GM12878 (cell line): ENCODE data around the gene SPAG6. TPM values are rescaled to one million over a fixed set of nuclear protein-coding genes. Genes with fewer than 3 reads are reported as not detected.

Experiments used
- ATAC-seq: fragments of 200-7000 bp; cut with Tn5 transposase; 3 replicates; pipeline ENCODE4 v1.9.1; 2020; ENCODE audit warnings: mild to moderate bottlenecking, moderate library complexity
- BruUV-seq: library from RNA; stranded (reverse); fragments of 400-500 nt; replicated peaks from 2 replicates; lab custom pipeline; 2021; lab: Mats Ljungman, UMichigan
- CTCF ChIA-PET: fragments of 300-600 bp; sonication (Branson Sonifier 250); formaldehyde crosslinking; extraction: SDS; loops from one replicate; lab custom pipeline; 2021; ENCODE audit warnings: inconsistent platforms; lab: Yijun Ruan, JAX
- POLR2A ChIA-PET: fragments of 350-600 bp; formaldehyde crosslinking; extraction: SDS; loops from one replicate; lab custom pipeline; 2021; ENCODE audit warnings: inconsistent platforms; lab: Charles Lee
- RAD21 ChIA-PET: fragments of 300-600 bp; sonication (Branson Sonifier 250); formaldehyde crosslinking; loops from one replicate; lab custom pipeline; 2023; ENCODE audit warnings: antibody characterized with exemption; ENCODE audit not compliant: unreplicated experiment; lab: Charles Lee
- SMC1A ChIA-PET: fragments of 300-600 bp; sonication (Branson Sonifier 250); formaldehyde crosslinking; loops from one replicate; lab custom pipeline; 2023; ENCODE audit not compliant: unreplicated experiment, uncharacterized antibody; lab: Charles Lee
- DNase-seq: peaks from one replicate; pipeline ENCODE4 v3.0.0-alpha.2; 2011; ENCODE audit warnings: low read depth, low spot score
- FAIRE-seq: peaks from 3 replicates; lab custom pipeline; 2011; peaks lifted over from hg19 to GRCh38; lab: Jason Lieb, UNC
- H2AFZ ChIP-seq: 2 replicates; pipeline ENCODE4 v1.6.0; 2011; ENCODE audit warnings: low read depth, low read length, control low read depth; ENCODE audit not compliant: control insufficient read depth
- H3K27ac ChIP-seq: 2 replicates; pipeline ENCODE4 v1.5.1; 2011; ENCODE audit warnings: control low read depth; ENCODE audit not compliant: control insufficient read depth, insufficient read depth
- H3K27me3 ChIP-seq, 2 experiments: replicated peaks in 1 of 2; 2 replicates each; pipeline versions ENCODE4 v1.6.0 to v1.6.1; 2011; ENCODE audit warnings: low read length in 1 of 2; ENCODE audit not compliant: control insufficient read depth in 2 of 2, insufficient read depth in 2 of 2
- H3K36me3 ChIP-seq, 2 experiments: 2 replicates each; pipeline ENCODE4 v1.5.1; 2011; ENCODE audit warnings: low read length in 1 of 2; ENCODE audit not compliant: control insufficient read depth in 2 of 2, insufficient read depth in 2 of 2
- H3K4me1 ChIP-seq: 2 replicates; pipeline ENCODE4 v1.6.1; 2011; ENCODE audit warnings: mild to moderate bottlenecking, low read length, moderate library complexity, mixed read lengths; ENCODE audit not compliant: control insufficient read depth, insufficient read depth
- H3K4me2 ChIP-seq: 2 replicates; pipeline ENCODE4 v1.6.0; 2011; ENCODE audit warnings: control low read depth; ENCODE audit not compliant: control insufficient read depth, insufficient read depth
- H3K4me3 ChIP-seq: fragments of 200-600 bp; sonication (generic); 2 replicates; pipeline ENCODE4 v1.5.1; 2016
- H3K79me2 ChIP-seq: 2 replicates; pipeline ENCODE4 v1.6.0; 2011; ENCODE audit warnings: low read length; ENCODE audit not compliant: control insufficient read depth, insufficient read depth
- H3K9ac ChIP-seq: 2 replicates; pipeline ENCODE4 v1.8.0; 2011; ENCODE audit warnings: low read length, control low read depth, mixed read lengths; ENCODE audit not compliant: control insufficient read depth, insufficient read depth
- H3K9me3 ChIP-seq: replicated peaks from 3 replicates; pipeline ENCODE4 v1.5.1; 2011; ENCODE audit warnings: mild to moderate bottlenecking, low read length; ENCODE audit not compliant: control insufficient read depth, insufficient read depth
- H4K20me1 ChIP-seq: 2 replicates; pipeline ENCODE4 v1.6.0; 2011; ENCODE audit not compliant: control insufficient read depth, insufficient read depth
- MEF2B ChIP-seq: fragments of 450-650 bp; IDR thresholded peaks from 2 replicates; pipeline ENCODE4 v1.6.1; 2018; ENCODE audit warnings: mild to moderate bottlenecking, moderate library complexity; ENCODE audit not compliant: partially characterized antibody, poor library complexity, severe bottlenecking
- MLLT1 ChIP-seq: fragments of 450-650 bp; IDR thresholded peaks from 2 replicates; pipeline ENCODE4 v1.6.1; 2016; ENCODE audit warnings: mild to moderate bottlenecking
- POU2F2 ChIP-seq: IDR thresholded peaks from 3 replicates; pipeline ENCODE4 v1.6.1; 2011; ENCODE audit warnings: low read depth, mild to moderate bottlenecking, low read length, borderline replicate concordance
- TCF7 ChIP-seq: IDR thresholded peaks from 2 replicates; pipeline ENCODE4 v1.6.1; 2014; ENCODE audit warnings: antibody characterized with exemption, borderline replicate concordance
- ZNF274 ChIP-seq: IDR thresholded peaks from one replicate; pipeline ENCODE4 v1.8.0; 2011; ENCODE audit not compliant: insufficient read length, insufficient read depth
- ZNF384 ChIP-seq: IDR thresholded peaks from 2 replicates; pipeline ENCODE4 v1.6.1; 2012; ENCODE audit warnings: low read depth, mild to moderate bottlenecking, low read length, improper control_type of control experiment, borderline replicate concordance
- ZNF687 ChIP-seq: fragments of 450-650 bp; IDR thresholded peaks from 2 replicates; pipeline ENCODE4 v1.6.1; 2017; ENCODE audit warnings: mild to moderate bottlenecking, moderate library complexity
- ZSCAN29 ChIP-seq: fragments of 450-650 bp; IDR thresholded peaks from 2 replicates; pipeline ENCODE4 v1.6.1; 2017; ENCODE audit warnings: mild to moderate bottlenecking, moderate library complexity
- WGBS: methylation state at CpG from one replicate; pipeline ENCODE4 v1.1.6; 2016; ENCODE audit warnings: low lambda C conversion rate; ENCODE audit not compliant: insufficient replicate concordance, insufficient coverage; ENCODE audit errors: missing lambda C conversion rate; 5-methylcytosine and 5-hydroxymethylcytosine counted together
- in situ Hi-C: fragments of 300-500 bp; cut with MboI; formaldehyde crosslinking; loops from 9 replicates; pipeline ENCODE4 v1.14.3; 2018; ENCODE audit warnings: mixed read lengths
- intact Hi-C: fragments of 100-400 bp; cut with micrococcal nuclease; formaldehyde crosslinking; loops from one replicate; pipeline ENCODE4 v1.14.2; 2022; ENCODE audit not compliant: unreplicated experiment
- polyA plus RNA-seq, 11 experiments: library from polyadenylated mRNA; depleted of rRNA in 4 of 11; unstranded in 6 of 11; stranded (reverse) in 5 of 11; fragments of >200 nt; fragmentation: Nextera tagmentation in 4 of 11; fragmentation: Illumina TruSeq in 1 of 11; extraction: Ambion mirVana in 4 of 11; extraction: Trizol in 1 of 11; gene quantifications; 1 replicate in 1 of 11; 2 replicates in 10 of 11; pipeline versions ENCODE4 v1.2.1 to v1.2.3, GENCODE V29; 2011 to 2016; ENCODE audit warnings: inconsistent platforms in 2 of 11, missing spikeins in 2 of 11, low read depth in 1 of 11
- total RNA-seq, 4 experiments: library from RNA; depleted of rRNA in 3 of 4; stranded (reverse); fragments of >200 nt in 3 of 4; fragmentation: Illumina TruSeq in 1 of 4; extraction: Trizol in 1 of 4; gene quantifications; 2 replicates each; pipeline versions ENCODE4 v1.2.1 to v1.2.3, GENCODE V29; 2013 to 2021

SPAG6 gene
- total and polyA plus RNA-seq, 10 of the 15 experiments (the other 5 are each of a cell fraction or from before 2014, with no cell fraction given) = 0.13 to 0.99 (median 0.40) TPM; not detected in 1

GRCh38 chr10:22372298-22372697, 27.0 kb downstream of the SPAG6 start (continued):
- no peak for TF ChIP-seq ZNF687
- no peak for TF ChIP-seq MLLT1
- no peak for TF ChIP-seq TCF7
- no peak for TF ChIP-seq POU2F2
- no peak for TF ChIP-seq ZSCAN29

- H3K27ac ChIP-seq = no peak overlapping the region
- FAIRE-seq = no peak
- no peak overlapping the region for H3K4me3 ChIP-seq
- TF ChIP-seq MEF2B (no peak), ZNF274 (no peak), ZNF384 (no peak)
- BruUV-seq = no TSS peak
- no peak for ATAC-seq
- RAD21 ChIA-PET = interaction anchor here (0.6 kb wide), 1 partner anchor 89 kb away, joined by 4 read pairs; no protein-coding TSS in a partner anchor
- SMC1A ChIA-PET = interaction anchor here (1.1 to 1.5 kb wide), 4 partner anchors 10 to 57 kb away, joined by 3 to 5 read pairs (median 4); partner anchors contain the start of gene COMMD3
- WGBS = 87% methylated on average over 9 of the region's 9 CpGs
- no peak for DNase-seq
- H4K20me1 ChIP-seq = no peaks in the 10 kb centered on the region
- CTCF ChIA-PET = no interaction called here
- H3K9ac ChIP-seq = no peak overlapping the region
- H3K27me3 ChIP-seq = no peaks in the 10 kb centered on the region
- H2AFZ ChIP-seq = no peak overlapping the region
- POLR2A ChIA-PET = no interaction called here
- peaks cover 14% of the 10 kb centered on the region for H3K4me1 ChIP-seq
- no peaks in the 10 kb centered on the region for H3K36me3 ChIP-seq
- in situ Hi-C loops = no loop called here
- intact Hi-C loops = no loop called here
- H3K9me3 ChIP-seq = no peaks in the 10 kb centered on the region
- no peaks in the 10 kb centered on the region for H3K79me2 ChIP-seq
- H3K4me2 ChIP-seq = no peak overlapping the region
These were observed 27.6 kb downstream of the SPAG6 start for GRCh38 chr10:22372917-22373316.
